Type B pancreatic cell (in vitro differentiated cells): Measurements from ENCODE around the gene NKPD1. TPM values are rescaled to one million over a fixed set of nuclear protein-coding genes. Genes with fewer than 3 reads are reported as not detected.

Experiments used
- DNase-seq: peaks from one replicate; pipeline ENCODE4 v3.0.0; 2021; ENCODE audit warnings: mixed read lengths; ENCODE audit not compliant: unreplicated experiment; ENCODE audit errors: extremely low spot score
- H3K27ac Mint-ChIP-seq: 2 replicates; pipeline ENCODE4 v1.8.0; 2021; ENCODE audit warnings: mild to moderate bottlenecking, mixed read lengths
- H3K27me3 Mint-ChIP-seq: 2 replicates; pipeline ENCODE4 v1.8.0; 2021; ENCODE audit warnings: mixed read lengths
- H3K36me3 Mint-ChIP-seq: 2 replicates; pipeline ENCODE4 v1.8.0; 2021; ENCODE audit warnings: mixed read lengths
- H3K4me1 Mint-ChIP-seq: one replicate; pipeline ENCODE4 v1.8.0; 2021; ENCODE audit warnings: mixed read lengths; ENCODE audit not compliant: unreplicated experiment
- H3K4me3 Mint-ChIP-seq: 2 replicates; pipeline ENCODE4 v1.8.0; 2021; ENCODE audit warnings: mild to moderate bottlenecking, mixed read lengths
- H3K9me3 Mint-ChIP-seq: 2 replicates; pipeline ENCODE4 v1.8.0; 2021; ENCODE audit warnings: mixed read lengths
- total RNA-seq: library from RNA; stranded (reverse); gene quantifications from 2 replicates; pipeline ENCODE4 v1.2.1, GENCODE V29; 2021; ENCODE audit warnings: low replicate concordance
- TF ChIP-seq, protein P1 (sequence below): fragments of 200-600 bp; sonication (generic); conservative IDR thresholded peaks from 2 replicates; pipeline ENCODE4 v1.5.0; 2021; ENCODE audit warnings: antibody characterized with exemption, mild to moderate bottlenecking

NKPD1 gene
- total RNA-seq, 1 donor from 2014 or later, result 0.56 TPM

DNA sequence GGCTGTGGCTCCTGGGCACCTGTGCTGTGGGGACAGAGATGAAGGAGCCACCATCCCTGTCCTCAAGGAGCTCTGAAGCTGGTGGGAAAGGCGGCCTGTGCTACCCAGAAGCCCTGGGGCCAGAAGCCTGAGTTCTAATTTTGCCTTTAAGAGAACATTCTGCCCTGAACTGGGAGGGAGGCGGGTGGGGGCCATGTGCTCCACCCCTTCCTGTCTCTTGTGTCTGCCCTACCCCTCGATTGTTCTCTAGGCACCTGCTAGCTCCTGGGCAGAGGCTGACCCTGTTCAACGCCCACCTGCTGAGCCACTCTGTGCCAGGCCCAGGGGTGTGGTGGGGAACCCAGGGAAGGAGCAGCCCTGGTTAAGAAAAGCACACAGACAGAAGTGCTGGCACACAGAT, 11.4 kb upstream of the NKPD1 start:
- Mint-ChIP-seq H3K36me3 (no peaks in the 10 kb centered on the region), H3K4me3 (no peak overlapping the region), H3K9me3 (no peaks in the 10 kb centered on the region), H3K27ac (no peak overlapping the region), H3K27me3 (no peaks in the 10 kb centered on the region), H3K4me1 (peaks cover 9% of the 10 kb centered on the region)
- TF ChIP-seq, protein P1, sequence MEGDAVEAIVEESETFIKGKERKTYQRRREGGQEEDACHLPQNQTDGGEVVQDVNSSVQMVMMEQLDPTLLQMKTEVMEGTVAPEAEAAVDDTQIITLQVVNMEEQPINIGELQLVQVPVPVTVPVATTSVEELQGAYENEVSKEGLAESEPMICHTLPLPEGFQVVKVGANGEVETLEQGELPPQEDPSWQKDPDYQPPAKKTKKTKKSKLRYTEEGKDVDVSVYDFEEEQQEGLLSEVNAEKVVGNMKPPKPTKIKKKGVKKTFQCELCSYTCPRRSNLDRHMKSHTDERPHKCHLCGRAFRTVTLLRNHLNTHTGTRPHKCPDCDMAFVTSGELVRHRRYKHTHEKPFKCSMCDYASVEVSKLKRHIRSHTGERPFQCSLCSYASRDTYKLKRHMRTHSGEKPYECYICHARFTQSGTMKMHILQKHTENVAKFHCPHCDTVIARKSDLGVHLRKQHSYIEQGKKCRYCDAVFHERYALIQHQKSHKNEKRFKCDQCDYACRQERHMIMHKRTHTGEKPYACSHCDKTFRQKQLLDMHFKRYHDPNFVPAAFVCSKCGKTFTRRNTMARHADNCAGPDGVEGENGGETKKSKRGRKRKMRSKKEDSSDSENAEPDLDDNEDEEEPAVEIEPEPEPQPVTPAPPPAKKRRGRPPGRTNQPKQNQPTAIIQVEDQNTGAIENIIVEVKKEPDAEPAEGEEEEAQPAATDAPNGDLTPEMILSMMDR, result no peak
- DNase-seq, result no peak

DNA sequence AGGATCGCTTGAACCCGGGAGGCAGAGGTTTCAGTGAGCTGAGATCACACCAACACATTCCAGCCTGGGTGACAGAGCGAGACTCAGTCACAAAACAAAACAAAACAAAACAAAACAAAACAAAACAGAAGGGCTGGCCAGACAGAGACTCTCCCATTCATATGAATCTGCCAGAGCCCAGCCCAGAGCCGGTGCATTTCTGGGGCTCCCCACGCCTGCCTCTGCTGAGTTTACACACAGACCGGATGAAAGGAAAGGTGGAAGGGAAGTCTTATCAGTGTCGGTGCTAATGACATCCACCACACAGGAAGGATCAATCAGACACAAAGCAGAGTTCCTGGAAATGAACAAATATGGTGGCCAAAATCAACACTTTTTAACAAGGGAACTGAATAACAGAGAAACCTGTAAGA, 10.4 kb upstream of the NKPD1 start:
- Mint-ChIP-seq H3K4me1 (peaks cover 13% of the 10 kb centered on the region), H3K36me3 (no peaks in the 10 kb centered on the region), H3K27ac (peak overlapping the region; percentile 30), H3K9me3 (no peaks in the 10 kb centered on the region), H3K4me3 (no peak overlapping the region), H3K27me3 (no peaks in the 10 kb centered on the region)
- TF ChIP-seq, protein P1, result no peak
- DNase-seq, result no peak

DNA sequence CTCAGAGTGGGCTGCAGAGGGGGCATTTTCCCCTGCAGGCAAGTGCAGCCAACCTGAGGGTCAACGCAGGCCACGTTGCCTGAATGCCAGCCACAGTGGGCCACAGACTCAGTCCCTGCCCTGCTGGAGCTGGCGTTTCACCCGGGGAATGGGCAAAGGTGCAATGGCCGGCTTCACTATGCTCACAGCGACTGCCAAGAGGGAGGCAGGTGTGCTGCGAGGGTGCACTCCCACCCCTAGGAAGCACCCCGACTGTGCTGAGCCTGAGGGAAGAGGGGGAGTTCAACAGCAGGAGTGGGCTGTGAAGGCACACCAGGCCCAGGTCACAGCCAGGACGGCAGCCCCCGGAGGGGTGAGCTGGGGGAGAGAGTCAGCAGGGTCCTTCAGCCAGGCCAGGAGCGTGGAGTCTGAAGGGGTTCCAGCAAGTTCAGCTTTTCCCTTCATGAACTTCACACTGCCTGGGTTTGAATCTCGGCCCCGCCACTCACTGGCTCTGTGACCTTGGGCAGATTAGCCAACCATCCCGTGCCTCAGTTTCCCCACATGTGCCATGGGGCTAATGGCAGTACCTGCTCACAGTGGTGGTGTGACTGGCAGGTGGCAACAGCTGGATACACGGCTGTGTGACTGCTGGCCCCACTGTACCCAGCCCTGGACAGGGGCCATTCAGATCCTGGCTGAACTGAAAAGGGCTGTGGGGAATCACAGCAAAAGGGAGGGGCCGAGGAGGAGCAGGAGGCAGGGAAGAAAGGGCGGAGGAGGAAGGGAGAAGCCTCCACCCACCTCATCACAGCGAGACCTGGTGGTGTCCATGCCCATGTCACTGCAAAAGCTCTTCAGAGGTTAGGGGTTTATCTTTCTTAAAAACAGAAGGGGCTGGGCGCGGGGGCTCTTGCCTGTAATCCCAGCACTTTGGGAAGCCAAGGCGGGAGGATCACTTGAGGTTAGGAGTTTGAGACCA, 9.6 kb upstream of the NKPD1 start:
- TF ChIP-seq, protein P1, result no peak
- DNase-seq, result no peak
- H3K27me3 Mint-ChIP-seq, result no peaks in the 10 kb centered on the region
- peak overlapping the region; percentile 30 for H3K27ac Mint-ChIP-seq
- peaks cover 11% of the 10 kb centered on the region for H3K4me1 Mint-ChIP-seq
- H3K4me3 Mint-ChIP-seq, result no peak overlapping the region
- no peaks in the 10 kb centered on the region for H3K9me3 Mint-ChIP-seq
- no peaks in the 10 kb centered on the region for H3K36me3 Mint-ChIP-seq

DNA sequence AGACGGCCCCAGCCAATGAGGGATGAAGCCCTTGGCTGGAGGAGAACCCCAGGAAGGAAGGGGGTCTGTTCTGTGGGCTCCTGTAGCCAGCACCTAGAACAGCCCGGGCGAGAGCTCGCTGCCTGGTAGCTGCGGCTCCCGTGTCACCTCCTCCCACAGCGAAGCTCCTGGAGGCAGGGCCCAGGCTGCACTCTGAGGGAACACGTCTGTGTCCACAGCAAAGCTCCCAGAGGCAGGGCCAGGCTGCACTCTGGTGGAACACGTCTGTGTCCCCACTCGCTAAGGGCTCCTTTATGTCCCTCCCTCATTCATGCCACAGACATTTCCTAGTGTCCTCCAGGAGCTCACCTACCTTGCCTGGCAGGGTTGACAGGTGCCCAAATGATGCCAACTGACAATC, 8.8 kb upstream of the NKPD1 start:
- Mint-ChIP-seq H3K27me3 (no peaks in the 10 kb centered on the region), H3K27ac (no peak overlapping the region), H3K9me3 (no peaks in the 10 kb centered on the region), H3K4me1 (peaks cover 9% of the 10 kb centered on the region), H3K36me3 (no peaks in the 10 kb centered on the region), H3K4me3 (no peak overlapping the region)
- no peak for DNase-seq
- TF ChIP-seq, protein P1, result no peak

DNA sequence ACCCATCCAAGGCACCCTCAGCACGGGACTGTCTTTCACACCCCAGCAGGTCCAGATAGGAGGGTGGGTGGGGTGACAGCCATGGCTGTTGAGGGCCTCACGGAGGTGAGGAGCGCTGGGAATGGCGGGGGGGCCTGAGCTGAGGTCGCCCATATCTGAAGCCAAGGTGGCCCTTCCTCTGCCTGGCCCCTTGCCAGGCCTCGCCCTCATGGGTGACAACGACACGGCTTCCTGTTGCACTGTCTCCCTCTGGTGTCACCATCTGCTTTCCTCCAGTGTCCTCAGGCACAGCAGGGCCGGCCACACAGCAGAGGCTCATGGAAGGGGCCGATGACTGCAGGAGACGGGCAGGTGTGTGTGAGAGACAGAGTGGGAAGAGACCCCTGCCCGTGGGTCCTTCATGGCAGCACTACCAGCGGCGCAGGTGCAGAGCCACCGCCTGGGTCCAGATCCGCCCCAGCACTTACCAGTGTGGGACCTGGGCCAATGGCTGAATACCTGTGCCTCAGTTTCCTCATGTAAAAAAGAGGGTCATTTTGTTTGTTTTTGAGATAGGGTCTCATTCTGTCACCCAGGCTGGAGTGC, 8.1 kb upstream of the NKPD1 start:
- TF ChIP-seq, protein P1, result no peak
- no peaks in the 10 kb centered on the region for H3K36me3 Mint-ChIP-seq
- H3K27ac Mint-ChIP-seq, result no peak overlapping the region
- H3K9me3 Mint-ChIP-seq, result no peaks in the 10 kb centered on the region
- no peak for DNase-seq
- H3K4me3 Mint-ChIP-seq, result no peak overlapping the region
- H3K4me1 Mint-ChIP-seq, result peaks cover 9% of the 10 kb centered on the region
- H3K27me3 Mint-ChIP-seq, result no peaks in the 10 kb centered on the region
